NCI-H748 treated with DMSO at 0.1 percent for 48 hours (cell line): ENCODE measurements around the gene BHLHE40.
"Not testable (repeated sequence)": the region's sequence is repeated elsewhere in the genome, so short reads cannot be mapped to it uniquely, and the experiment has no call there.

ENCODE experiments used
- DNase-seq: peaks from one replicate; lab custom pipeline; 2025; lab: John Stamatoyannopoulos, UW

Gene BHLHE40

DNA sequence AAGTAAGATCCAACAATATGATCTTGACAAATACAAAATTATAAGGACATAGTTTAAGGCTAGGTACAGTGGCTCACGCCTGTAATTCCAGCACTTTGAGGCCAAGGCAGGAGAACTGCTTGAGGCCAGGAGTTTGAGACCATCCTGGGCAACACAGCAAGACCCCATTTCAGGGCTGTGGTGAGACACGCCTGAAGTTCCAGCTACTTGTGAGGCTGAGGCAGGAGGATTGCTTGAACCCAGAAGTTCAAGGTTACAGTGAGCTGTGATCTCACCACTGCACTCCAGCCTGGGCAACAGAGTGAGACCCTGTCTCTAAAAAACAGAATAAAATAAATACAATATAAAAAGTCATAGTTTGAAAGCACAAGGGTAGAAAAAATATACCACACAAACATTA lies 17.4 kb upstream of the BHLHE40 start:
- DNase-seq = not testable (repeated sequence)

DNA sequence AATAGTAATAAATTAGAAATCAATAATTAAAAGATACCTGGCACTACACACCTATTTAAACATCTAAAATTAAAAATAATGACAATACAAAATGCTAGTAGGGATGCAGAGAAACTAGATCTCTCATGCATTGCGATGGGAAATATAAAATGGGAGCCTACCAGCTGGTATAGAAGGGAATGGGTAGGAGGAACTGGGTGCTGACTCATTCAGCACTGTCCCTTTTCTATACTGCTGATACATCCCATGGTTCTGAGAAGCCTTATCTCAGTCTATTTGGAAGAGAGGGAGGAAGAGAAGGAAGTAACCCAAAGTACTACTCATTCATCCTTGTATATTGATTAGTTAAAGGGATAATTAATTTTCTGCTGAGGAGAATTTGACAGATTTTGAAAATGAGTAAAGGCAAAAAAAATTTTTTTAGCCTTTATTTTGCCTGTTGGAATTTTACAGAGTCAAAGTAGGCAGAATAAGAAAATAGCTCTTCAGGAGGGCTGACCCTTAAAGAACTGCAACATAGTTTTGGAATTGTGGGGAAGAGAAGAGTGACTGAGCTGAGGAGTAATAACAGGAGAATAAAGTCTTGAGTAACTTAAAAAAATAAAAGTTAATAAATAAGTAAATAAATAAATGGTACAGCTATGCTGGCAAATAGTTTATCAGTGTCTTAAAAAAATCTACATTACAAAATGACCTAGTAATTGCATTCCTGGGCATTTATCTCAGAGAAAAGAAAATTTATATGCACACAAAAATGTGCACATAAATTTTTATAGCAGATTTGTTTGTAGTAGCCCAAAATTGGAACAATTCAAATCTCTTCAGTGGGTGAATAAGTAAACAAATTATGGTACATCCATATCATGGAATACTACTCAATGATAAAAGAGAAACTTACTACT lies 15.3 kb upstream of the BHLHE40 start:
- DNase-seq = no peak

DNA sequence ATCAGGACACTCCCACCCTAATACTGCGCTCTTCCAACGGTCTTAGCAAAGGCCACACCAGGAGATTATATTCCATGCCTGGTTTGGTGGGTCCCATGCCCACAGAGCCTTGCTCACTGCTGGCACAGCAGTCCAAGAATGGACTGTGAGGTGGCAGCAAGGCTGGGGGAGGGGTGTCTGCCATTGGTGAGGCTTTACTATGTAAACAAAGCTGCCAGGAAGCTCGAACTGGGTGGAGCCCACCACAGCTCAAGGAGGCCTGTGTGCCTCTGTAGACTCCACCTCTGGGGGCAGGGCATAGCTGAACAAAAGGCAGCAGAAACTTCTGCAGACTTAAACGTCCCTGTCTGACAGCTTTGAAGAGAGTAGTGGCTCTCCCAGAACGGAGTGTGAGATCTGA lies 13.2 kb upstream of the BHLHE40 start:
- DNase-seq = not testable (repeated sequence)

DNA sequence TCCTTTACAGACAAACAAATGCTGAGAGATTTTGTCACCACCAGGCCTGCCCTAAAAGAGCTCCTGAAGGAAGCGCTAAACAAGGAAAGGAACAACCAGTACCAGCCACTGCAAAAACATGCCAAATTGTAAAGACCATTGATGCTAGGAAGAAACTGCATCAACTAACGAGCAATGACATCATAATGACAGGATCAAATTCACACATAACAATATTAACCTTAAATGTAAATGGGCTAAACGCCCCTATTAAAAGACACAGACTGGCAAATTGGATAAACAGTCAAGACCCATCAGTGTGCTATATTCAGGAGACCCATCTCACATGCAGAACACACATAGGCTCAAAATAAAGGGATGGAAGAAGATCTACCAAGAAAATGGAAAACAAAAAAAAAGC lies 11.6 kb upstream of the BHLHE40 start:
- not testable (repeated sequence) for DNase-seq

DNA sequence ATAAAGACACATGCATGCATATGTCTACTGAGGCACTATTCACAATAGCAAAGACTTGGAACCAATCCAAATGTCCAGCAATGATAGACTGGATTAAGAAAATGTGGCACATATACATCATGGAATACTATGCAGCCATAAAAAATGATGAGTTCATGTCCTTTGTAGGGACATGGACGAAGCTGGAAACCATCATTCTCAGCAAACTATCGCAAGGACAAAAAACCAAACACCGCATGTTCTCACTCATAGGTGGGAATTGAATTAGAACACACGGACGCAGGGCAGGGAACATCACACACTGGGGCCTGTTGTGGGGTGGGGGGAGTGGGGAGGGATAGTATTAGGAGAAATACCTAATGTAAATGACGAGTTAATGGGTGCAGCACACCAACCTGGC lies 7.8 kb upstream of the BHLHE40 start:
- not testable (repeated sequence) for DNase-seq

DNA sequence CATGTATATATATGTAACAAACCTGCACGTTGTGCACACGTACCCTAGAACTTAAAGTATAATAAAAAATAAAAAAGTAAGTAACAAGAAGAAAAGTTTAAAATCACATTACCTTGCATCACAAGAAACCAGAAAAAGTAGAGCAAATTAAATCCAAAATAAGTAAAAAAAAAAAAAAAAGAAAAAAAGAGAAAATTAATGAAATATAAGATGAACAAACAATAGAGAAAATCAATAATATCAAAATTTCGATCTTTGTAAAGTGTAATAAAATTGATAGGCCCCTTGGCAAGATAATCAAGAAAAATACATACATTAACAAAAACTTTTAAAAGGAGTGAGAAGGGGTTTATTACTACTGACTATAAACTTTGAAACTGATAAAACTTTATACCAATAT lies 7.4 kb upstream of the BHLHE40 start:
- no peak for DNase-seq

DNA sequence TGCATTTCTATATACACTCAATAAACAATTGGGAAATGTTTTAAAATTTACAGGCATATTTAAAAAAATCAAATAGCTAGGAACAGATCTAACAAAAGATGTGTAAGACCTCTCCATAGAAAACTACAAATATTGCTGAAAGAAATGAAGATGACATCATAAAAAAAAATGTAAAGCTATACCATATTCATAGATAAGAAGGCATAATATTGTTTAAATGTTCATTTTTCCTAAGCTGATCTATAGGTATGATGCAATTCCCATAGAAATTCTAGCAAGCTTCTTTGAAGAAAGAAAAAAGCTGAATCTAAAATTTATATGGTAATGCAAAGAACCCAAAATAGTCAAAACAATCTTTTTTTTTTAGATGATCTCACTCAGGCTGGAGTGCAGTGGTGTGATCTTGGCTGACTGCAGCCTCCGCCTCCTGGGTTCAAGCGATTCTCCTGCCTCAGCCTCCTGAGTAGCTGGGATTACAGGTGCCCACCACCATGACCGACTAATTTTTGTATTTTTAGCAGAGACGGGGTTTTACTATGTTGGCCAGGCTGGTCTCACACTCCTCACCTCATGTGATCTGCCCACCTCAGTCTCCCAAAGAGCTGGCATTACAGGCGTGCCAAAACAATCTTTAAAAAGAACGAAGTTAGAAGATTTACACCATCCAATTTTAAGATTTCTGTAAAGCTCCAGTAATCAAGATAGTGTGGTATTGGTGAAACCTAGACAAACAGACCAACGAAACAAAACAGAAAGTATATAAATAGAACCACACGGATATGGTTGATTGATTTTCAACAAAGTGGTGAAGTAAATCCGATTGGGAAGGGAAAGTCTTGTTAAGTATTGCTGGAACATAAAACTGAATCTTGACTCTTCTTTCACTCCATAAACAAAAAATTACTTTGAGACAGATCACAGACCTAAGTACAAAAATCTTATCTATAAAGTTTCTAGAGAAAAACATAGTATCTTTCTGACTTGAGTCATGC lies 6.3 kb upstream of the BHLHE40 start:
- no peak for DNase-seq

DNA sequence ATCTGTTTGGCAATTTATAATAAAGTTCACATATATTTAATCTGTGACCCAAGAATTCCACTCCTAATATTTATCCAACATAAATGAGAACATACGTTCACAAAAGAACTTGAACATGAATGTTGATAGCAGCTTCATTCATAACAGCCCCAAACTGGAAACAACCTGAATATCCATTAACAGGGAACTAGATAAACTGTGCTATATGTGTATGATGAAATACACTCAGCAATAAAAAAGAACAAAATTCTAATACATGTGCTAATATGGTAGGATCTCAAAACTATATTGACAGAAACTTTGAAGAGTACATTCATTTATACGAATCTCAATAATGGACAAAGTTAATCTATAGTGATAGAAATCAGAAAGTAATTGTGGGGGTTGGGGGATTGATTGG lies 5.1 kb upstream of the BHLHE40 start:
- no peak for DNase-seq

DNA sequence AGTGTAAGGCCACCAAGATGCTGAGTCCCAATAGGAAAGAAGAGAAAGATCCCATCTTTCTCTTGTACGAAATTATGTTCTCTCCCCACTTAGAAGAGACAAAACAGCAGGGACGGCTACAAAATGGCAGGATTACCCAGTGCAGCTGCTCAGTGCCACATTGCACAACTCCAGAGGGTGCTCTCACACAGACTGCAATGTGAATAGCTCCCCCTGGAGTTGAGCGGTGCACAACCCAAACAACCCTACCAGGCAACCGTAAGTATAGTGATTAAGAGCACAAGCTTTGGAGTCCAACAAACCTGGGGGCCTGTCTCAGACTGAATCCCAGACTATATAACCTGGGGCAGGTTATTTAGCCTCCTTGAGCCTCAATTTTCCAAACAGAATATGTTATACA lies 3.1 kb upstream of the BHLHE40 start:
- DNase-seq = no peak

DNA sequence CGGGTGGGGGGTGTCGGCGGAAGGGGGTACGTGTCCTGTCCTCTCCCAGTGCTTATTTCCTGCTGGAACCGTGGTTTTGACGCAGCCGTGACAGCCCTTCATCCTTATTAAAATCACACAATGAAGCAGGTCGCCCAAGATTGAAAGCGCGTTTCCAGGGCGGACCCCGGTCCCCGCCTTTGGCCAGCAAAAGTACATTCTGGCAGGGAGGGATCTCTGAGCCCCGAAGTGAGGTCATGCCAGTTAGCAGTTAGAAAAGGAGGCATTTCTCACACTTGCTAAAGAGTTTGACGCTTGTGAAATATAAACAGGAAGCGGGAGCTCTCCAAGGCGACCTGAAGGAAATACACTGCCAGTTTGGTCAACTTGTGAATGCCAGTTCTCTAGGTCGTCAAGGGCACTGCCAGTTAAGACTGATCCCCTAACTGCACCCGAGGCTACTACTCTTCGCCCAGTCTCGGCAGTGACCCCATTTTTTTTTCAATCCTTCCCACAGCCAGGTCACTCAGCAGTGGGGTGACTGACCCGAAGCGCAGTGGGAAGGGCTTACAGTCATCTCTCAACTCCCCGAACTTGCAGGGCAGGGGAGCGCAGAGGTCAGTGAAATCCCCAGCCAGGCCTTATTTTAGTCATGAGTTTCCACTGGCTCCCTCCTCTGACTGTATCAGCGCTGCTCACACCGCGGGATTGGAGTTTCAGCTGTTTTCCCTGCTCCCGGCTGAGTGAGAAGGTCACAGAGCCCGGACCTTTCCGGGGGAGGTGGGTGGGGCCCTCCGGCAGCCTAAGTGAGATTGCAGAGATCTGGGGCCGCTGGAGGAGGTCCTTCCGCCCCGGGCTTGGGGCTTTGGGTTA lies 2.0 kb upstream of the BHLHE40 start:
- peak; percentile 32 for DNase-seq

DNA sequence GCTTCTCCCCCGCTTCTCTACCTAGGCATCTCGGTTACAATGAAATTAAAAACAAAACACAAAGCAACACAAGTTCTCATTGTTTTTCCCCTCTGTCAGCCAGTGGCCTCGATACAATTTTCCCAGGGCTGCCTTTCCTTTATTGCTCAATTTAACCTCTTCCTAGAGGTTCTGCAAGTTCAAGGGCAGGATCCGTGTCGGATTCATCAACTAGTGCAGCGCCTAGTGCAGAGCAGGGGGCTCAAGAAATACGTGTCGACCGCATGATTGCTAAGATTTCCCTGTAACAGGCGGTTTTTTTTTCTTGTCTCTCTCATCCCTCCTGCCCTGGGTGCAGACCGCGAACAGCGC lies 1.4 kb upstream of the BHLHE40 start:
- no peak for DNase-seq

DNA sequence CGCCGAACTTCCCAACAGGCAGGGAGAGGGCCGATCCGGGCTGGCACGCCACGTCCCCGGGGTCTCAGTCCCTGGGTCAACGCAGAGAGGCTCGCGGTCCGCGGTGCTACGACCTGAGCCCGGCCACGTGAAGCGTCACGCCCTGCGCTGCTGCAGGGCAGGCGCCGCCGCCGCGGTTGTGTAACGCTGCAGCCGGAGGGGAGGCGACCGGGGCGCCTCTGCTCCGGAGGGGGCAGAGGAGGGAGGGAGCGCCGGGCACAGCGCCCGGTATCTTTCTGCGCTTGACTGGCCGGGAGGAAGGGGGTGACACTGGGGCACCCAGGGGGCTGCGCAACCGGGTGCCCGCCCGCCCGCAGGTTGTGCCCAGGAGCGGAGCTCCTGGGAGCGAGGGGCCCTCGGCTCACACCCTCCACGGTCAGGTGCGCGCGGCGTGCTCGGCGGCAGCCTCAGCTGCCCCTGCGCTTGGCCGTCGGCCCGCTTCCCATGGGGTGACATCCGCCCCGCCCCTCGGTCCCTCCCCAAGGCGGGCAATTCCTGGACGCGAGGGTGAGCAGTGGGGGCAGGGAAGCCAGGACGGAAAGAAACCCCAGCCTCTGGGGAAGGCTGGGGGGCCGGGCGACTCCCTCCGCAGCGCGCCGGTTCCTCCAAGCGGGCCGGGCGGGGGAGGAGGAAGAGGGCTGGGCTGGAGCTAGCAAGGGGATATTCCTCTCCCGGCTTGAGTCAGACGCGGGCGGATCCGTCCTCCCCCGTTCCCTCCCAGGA lies 852 bp upstream of the BHLHE40 start:
- DNase-seq = peak; percentile 77

DNA sequence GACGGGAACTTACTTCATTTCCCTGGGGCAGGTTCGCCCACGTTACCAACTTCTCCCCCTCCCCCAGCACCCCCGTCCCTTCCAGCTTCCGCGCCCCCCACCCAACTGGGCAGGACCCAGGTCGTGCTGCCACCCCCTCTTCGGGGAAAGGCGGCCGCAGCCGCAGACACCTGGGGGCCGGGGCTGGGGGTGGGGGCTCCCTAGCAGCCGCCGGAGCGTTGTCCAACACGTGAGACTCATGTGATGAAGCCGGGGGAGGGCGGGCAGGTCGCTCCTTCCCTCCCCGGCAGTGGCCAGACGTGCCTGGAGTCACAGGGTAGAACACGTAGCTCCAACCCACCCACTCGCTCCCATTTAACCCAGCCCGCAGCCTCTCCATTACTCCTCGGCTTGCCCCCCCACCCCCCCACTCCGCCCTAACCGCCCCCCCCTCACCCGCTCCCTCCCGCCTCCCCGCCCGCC lies 240 bp upstream of the BHLHE40 start:
- peak; percentile 72 for DNase-seq

DNA sequence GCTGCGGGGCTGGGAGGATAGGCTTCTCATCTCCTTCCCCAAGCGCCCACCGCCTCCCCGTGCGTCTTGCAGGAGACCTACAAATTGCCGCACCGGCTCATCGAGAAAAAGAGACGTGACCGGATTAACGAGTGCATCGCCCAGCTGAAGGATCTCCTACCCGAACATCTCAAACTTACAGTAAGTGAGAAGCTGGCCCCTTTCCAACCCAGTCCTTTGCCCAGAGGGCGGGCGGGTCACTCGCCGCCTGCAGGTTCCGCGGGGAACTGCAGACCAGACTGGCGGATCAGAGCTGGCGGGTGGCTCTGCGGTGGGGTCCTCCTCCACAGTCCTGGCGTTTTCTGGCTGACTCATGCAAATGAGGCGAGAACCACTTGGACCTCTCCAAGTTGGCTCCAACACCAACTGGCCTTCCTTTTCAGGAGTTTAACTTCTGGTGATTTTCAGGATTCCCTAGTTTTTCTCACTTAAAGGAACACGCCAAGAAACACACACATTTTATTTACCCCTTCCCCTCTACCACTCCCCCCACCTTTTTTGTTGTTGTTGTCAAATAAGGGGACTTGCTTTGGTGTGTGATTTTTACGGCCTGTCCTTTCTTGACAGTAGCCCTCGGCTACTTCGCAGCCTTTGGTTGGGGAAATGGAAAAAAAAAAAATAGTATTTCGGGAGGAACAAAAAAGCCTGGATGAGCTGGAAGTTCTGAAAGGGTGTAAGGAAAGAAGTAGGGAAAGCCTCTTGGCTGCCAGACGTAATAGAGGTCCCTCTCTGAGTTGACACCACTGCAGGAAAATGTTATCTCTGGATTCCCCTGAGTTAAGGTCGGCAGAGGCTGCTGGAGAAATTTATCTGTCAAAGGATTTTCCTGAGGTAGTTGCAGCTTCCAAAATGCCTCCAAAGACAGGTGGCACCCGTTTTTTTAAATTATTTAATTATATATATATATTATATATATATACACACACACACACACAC lies 1.3 kb downstream of the BHLHE40 start:
- peak; percentile 55 for DNase-seq

DNA sequence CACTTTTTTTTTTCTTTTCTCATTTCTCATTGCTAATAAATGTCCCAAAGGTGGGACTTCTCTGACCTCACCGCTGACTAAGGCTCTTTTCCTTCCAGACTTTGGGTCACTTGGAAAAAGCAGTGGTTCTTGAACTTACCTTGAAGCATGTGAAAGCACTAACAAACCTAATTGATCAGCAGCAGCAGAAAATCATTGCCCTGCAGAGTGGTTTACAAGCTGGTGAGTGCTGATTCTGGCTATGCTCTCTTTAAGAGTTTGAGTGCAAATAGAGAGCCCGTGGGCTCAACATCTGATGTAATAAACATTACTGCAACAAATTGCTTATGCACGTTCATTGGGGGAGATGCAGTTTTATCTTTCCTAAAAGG lies 2.0 kb downstream of the BHLHE40 start:
- no peak for DNase-seq

DNA sequence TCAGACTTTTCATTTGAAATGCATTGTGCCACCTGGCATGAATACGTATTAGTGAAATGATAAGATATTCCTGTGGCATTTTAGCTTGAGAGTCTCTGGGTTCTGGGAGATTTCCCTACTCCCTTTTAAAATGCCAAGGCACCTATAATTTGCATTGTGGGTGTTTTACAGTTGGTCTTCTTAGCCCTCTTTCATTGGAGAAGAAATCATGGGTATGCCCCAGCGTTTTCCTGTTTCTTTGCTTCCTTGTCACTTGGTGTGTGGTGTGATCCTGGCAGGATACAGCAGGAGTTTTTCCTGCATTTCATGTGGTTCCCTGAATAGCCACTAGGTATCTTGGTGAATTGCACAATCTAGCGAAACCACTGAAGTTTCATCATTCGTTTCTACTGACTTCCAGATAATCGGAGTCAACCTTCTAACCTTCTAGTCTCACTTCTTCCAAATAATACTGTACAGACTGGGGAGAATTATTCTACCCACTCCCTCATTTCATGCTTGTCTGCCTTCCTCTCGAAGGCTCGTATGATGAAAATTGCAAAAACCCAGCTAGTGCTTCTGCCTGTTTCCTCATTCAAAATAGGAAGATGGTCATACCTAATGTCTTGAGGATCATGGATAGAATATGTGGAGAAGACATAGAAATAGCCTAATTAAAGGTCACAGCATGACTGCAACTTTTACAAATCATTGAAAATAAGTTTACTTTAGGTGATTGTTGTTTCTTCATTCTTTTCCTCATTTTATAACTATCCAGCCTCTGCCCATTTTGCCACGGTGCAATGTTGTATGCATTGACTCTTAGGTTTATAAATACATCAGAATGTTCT lies 2.6 kb downstream of the BHLHE40 start:
- DNase-seq = no peak

DNA sequence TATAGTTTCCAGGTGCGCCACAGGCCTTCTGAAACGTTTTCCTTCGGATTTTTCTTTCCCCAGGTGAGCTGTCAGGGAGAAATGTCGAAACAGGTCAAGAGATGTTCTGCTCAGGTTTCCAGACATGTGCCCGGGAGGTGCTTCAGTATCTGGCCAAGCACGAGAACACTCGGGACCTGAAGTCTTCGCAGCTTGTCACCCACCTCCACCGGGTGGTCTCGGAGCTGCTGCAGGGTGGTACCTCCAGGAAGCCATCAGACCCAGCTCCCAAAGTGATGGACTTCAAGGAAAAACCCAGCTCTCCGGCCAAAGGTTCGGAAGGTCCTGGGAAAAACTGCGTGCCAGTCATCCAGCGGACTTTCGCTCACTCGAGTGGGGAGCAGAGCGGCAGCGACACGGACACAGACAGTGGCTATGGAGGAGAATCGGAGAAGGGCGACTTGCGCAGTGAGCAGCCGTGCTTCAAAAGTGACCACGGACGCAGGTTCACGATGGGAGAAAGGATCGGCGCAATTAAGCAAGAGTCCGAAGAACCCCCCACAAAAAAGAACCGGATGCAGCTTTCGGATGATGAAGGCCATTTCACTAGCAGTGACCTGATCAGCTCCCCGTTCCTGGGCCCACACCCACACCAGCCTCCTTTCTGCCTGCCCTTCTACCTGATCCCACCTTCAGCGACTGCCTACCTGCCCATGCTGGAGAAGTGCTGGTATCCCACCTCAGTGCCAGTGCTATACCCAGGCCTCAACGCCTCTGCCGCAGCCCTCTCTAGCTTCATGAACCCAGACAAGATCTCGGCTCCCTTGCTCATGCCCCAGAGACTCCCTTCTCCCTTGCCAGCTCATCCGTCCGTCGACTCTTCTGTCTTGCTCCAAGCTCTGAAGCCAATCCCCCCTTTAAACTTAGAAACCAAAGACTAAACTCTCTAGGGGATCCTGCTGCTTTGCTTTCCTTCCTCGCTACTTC lies 3.8 kb downstream of the BHLHE40 start:
- DNase-seq = no peak
